SK-N-SH (cell line): ENCODE measurements around the gene FLRT3. TPM values are rescaled to one million over a fixed set of nuclear protein-coding genes. Genes with fewer than 3 reads are reported as not detected.

Source experiments
- CTCF ChIA-PET: fragments of 300-600, 350-600 bp; formaldehyde crosslinking; extraction: SDS; loops from one replicate; lab custom pipeline; 2021; lab: Yijun Ruan, JAX
- POLR2A ChIA-PET: fragments of 350-600 bp; sonication (Branson Sonifier 250); formaldehyde crosslinking; extraction: SDS; loops from one replicate; lab custom pipeline; 2020; ENCODE audit warnings: antibody characterized with exemption, inconsistent platforms; lab: Yijun Ruan, JAX
- DNase-seq: peaks from one replicate; pipeline ENCODE4 v3.0.0; 2012
- H2AFZ ChIP-seq: fragments of 200-600 bp; sonication (generic); 2 replicates; pipeline ENCODE4 v1.8.1; 2016; ENCODE audit warnings: antibody characterized with exemption, mild to moderate bottlenecking, low read depth
- H3F3A ChIP-seq: fragments of 200-600 bp; sonication (generic); replicated peaks from 2 replicates; pipeline ENCODE3; 2016; ENCODE audit warnings: antibody characterized with exemption, mild to moderate bottlenecking; ENCODE audit not compliant: insufficient read depth
- H3K27ac ChIP-seq, 2 experiments: fragments of 200-500 bp in 1 of 2; fragments of 200-600 bp in 1 of 2; sonication (Bioruptor generic) in 1 of 2; sonication (generic), shearing (Covaris generic) in 1 of 2; 2 replicates each; pipeline versions ENCODE4 v1.5.1 to v1.6.1; 2014 to 2016; ENCODE audit warnings: low read depth in 2 of 2, inconsistent platforms in 1 of 2, low read length in 1 of 2, mild to moderate bottlenecking in 1 of 2, mixed read lengths in 1 of 2
- H3K27me3 ChIP-seq: fragments of 200-600 bp; sonication (generic), shearing (Covaris generic); 2 replicates; pipeline ENCODE4 v1.6.1; 2016; ENCODE audit warnings: mixed run types; ENCODE audit not compliant: insufficient read depth
- H3K36me3 ChIP-seq, 2 experiments: fragments of 200-500 bp in 1 of 2; fragments of 200-600 bp in 1 of 2; sonication (Bioruptor generic) in 1 of 2; sonication (generic) in 1 of 2; replicated peaks in 1 of 2; 2 replicates each; pipeline versions ENCODE3 to v1.5.1; 2014 to 2016; ENCODE audit warnings: low read length in 1 of 2, mild to moderate bottlenecking in 1 of 2; ENCODE audit not compliant: insufficient read depth in 2 of 2, control insufficient read depth in 1 of 2
- H3K4me1 ChIP-seq, 2 experiments: fragments of 200-500 bp in 1 of 2; fragments of 200-600 bp in 1 of 2; sonication (Bioruptor generic) in 1 of 2; sonication (generic), shearing (Covaris generic) in 1 of 2; 2 replicates each; pipeline versions ENCODE4 v1.5.1 to v1.6.1; 2014 to 2016; ENCODE audit warnings: low read depth in 1 of 2, low read length in 1 of 2, mixed run types in 1 of 2; ENCODE audit not compliant: insufficient read depth in 2 of 2, control insufficient read depth in 1 of 2
- H3K4me2 ChIP-seq: fragments of 200-600 bp; sonication (generic), shearing (Covaris generic); 2 replicates; pipeline ENCODE4 v1.6.1; 2017; ENCODE audit warnings: mixed run types
- H3K4me3 ChIP-seq, 2 experiments: fragments of 200-500 bp in 1 of 2; fragments of 200-600 bp in 1 of 2; sonication (Bioruptor generic) in 1 of 2; sonication (generic), shearing (Covaris generic) in 1 of 2; 2 replicates each; pipeline versions ENCODE4 v1.5.1 to v1.8.1; 2014 to 2016; ENCODE audit warnings: low read depth in 2 of 2, inconsistent platforms in 1 of 2, low read length in 1 of 2, mild to moderate bottlenecking in 1 of 2, mixed read lengths in 1 of 2, moderate library complexity in 1 of 2
- H3K79me2 ChIP-seq: fragments of 200-600 bp; sonication (generic); 2 replicates; pipeline ENCODE4 v1.8.1; 2017; ENCODE audit warnings: mild to moderate bottlenecking; ENCODE audit not compliant: insufficient read depth
- H3K9ac ChIP-seq: fragments of 200-600 bp; sonication (generic); 2 replicates; pipeline ENCODE4 v1.6.1; 2017; ENCODE audit warnings: mixed run types
- H3K9me2 ChIP-seq: fragments of 200-600 bp; sonication (generic); 2 replicates; pipeline ENCODE4 v1.6.1; 2017; ENCODE audit warnings: mixed run types
- H3K9me3 ChIP-seq: fragments of 200-600 bp; sonication (generic); 2 replicates; pipeline ENCODE4 v1.6.1; 2017; ENCODE audit warnings: mixed run types, mild to moderate bottlenecking, moderate library complexity
- H4K20me1 ChIP-seq: fragments of 200-600 bp; sonication (generic); 2 replicates; pipeline ENCODE4 v1.6.1; 2017; ENCODE audit warnings: mild to moderate bottlenecking, mixed run types; ENCODE audit not compliant: insufficient read depth
- CHD2 ChIP-seq: fragments of 150-350 bp; IDR thresholded peaks from 2 replicates; pipeline ENCODE4 v1.6.1; 2018; ENCODE audit warnings: low read length; ENCODE audit not compliant: partially characterized antibody
- CTCF ChIP-seq: fragments of 200-600 bp; sonication (generic); IDR thresholded peaks from 2 replicates; pipeline ENCODE4 v1.6.1; 2017; ENCODE audit warnings: antibody characterized with exemption, mild to moderate bottlenecking, moderate library complexity
- ELF1 ChIP-seq: IDR thresholded peaks from 2 replicates; pipeline ENCODE4 v1.4.0; 2012
- EP300 ChIP-seq, 2 experiments: IDR thresholded peaks; 2 replicates each; pipeline versions ENCODE4 v1.4.0 to v1.6.1; 2012; ENCODE audit warnings: borderline replicate concordance in 1 of 2, low read depth in 1 of 2, low read length in 1 of 2
- EZH2phosphoT487 ChIP-seq: fragments of 200-600 bp; sonication (generic); IDR thresholded peaks from 2 replicates; pipeline ENCODE4 v1.6.1; 2017; ENCODE audit warnings: low read depth, mixed run types, mild to moderate bottlenecking, antibody characterized with exemption, moderate library complexity, borderline replicate concordance
- FOXJ3 ChIP-seq: sonication (generic); formaldehyde crosslinking; IDR thresholded peaks from 2 replicates; pipeline ENCODE4 v1.5.1; 2020; ENCODE audit warnings: mild to moderate bottlenecking, missing genetic modification reagents
- FOXM1 ChIP-seq: IDR thresholded peaks from 2 replicates; pipeline ENCODE4 v1.4.0; 2012; ENCODE audit warnings: low read depth, mild to moderate bottlenecking
- GABPA ChIP-seq: IDR thresholded peaks from 2 replicates; pipeline ENCODE4 v1.4.0; 2012; ENCODE audit warnings: low read depth, mild to moderate bottlenecking
- GATA2 ChIP-seq: sonication (generic); formaldehyde crosslinking; IDR thresholded peaks from 2 replicates; pipeline ENCODE4 v1.5.0; 2020; ENCODE audit warnings: mild to moderate bottlenecking, missing genetic modification reagents
- JUND ChIP-seq: IDR thresholded peaks from 2 replicates; pipeline ENCODE4 v1.4.0; 2012
- MEF2A ChIP-seq: IDR thresholded peaks from 2 replicates; pipeline ENCODE4 v1.4.0; 2012; ENCODE audit warnings: low read depth, borderline replicate concordance
- NFIC ChIP-seq: IDR thresholded peaks from 2 replicates; pipeline ENCODE4 v1.4.0; 2012; ENCODE audit warnings: borderline replicate concordance
- NRF1 ChIP-seq: IDR thresholded peaks from 2 replicates; pipeline ENCODE4 v1.6.1; 2012; ENCODE audit warnings: low read depth, mild to moderate bottlenecking, low read length
- PBX3 ChIP-seq: IDR thresholded peaks from 2 replicates; pipeline ENCODE4; 2012
- RXRA ChIP-seq: IDR thresholded peaks from 2 replicates; pipeline ENCODE4 v1.4.0; 2012; ENCODE audit warnings: low read depth, mild to moderate bottlenecking, borderline replicate concordance
- SIN3A ChIP-seq: IDR thresholded peaks from 2 replicates; pipeline ENCODE4 v1.6.1; 2012; ENCODE audit warnings: low read depth, mild to moderate bottlenecking, low read length, moderate library complexity, borderline replicate concordance
- TAF1 ChIP-seq: IDR thresholded peaks from 2 replicates; pipeline ENCODE4 v1.6.1; 2012; ENCODE audit warnings: low read depth, mild to moderate bottlenecking, low read length, moderate library complexity, borderline replicate concordance
- TEAD4 ChIP-seq: IDR thresholded peaks from 2 replicates; pipeline ENCODE4 v1.4.0; 2012; ENCODE audit warnings: mild to moderate bottlenecking, borderline replicate concordance; ENCODE audit not compliant: insufficient read depth
- USF1 ChIP-seq: IDR thresholded peaks from 2 replicates; pipeline ENCODE4 v1.4.0; 2012; ENCODE audit warnings: low read depth, borderline replicate concordance
- USF2 ChIP-seq: fragments of 150-350 bp; IDR thresholded peaks from 2 replicates; pipeline ENCODE4 v1.6.1; 2017; ENCODE audit warnings: antibody characterized with exemption, low read length, low read depth, borderline replicate concordance
- whole genome bisulfite sequencing: methylation state at CpG from one replicate; pipeline ENCODE4 v1.1.6; 2017; ENCODE audit warnings: low lambda C conversion rate; 5-methylcytosine and 5-hydroxymethylcytosine counted together
- polyA plus RNA-seq, 3 experiments: library from polyadenylated mRNA; depleted of rRNA; stranded (reverse); fragments of >200 nt; gene quantifications; 2 replicates each; pipeline ENCODE4 v1.2.3, GENCODE V29; 2012

FLRT3 gene
- polyA plus RNA-seq, 1 of the 3 experiments (the other 2 are of a cell fraction), result 1.8 TPM

- TF ChIP-seq CTCF (peak; percentile 90), FOXM1 (no peak), JUND (no peak), USF1 (no peak), SIN3A (no peak), USF2 (no peak), TAF1 (peak; percentile 96), GABPA (no peak), EP300 (IDR thresholded peaks at IDR 0.05; ENCODE audit: borderline replicate concordance in 1 of 2, low read depth in 1 of 2, low read length in 1 of 2) (no peak)
- TF ChIP-seq, all 33 proteins: peak for 13
Observed at GRCh38 chr20:14337400-14338171, at the start of gene FLRT3 (continued).

GRCh38 chr20:14386726-14387125 is 49.3 kb upstream of the FLRT3 start:
- H3K79me2 ChIP-seq, result no peaks in the 10 kb centered on the region
- DNase-seq, result no peak
- whole genome bisulfite sequencing, result 71% methylated on average over 4 of the region's 4 CpGs
- H3K27ac ChIP-seq, result no peak overlapping the region
- POLR2A ChIA-PET, result no interaction called here
- H2AFZ ChIP-seq, result no peak overlapping the region
- no peaks in the 10 kb centered on the region for H3K9me2 ChIP-seq
- CTCF ChIA-PET, result no interaction called here
- no peaks in the 10 kb centered on the region for H3K4me1 ChIP-seq
- H3K9ac ChIP-seq, result no peak overlapping the region
- H4K20me1 ChIP-seq, result no peaks in the 10 kb centered on the region
- no peaks in the 10 kb centered on the region for H3F3A ChIP-seq
- TF ChIP-seq PBX3 (no peak), MEF2A (no peak), EP300 (IDR thresholded peaks at IDR 0.05; ENCODE audit: borderline replicate concordance in 1 of 2, low read depth in 1 of 2, low read length in 1 of 2) (no peak), ELF1 (no peak), EZH2phosphoT487 (no peak), CHD2 (no peak), RXRA (no peak), FOXM1 (no peak), NRF1 (no peak), GATA2 (no peak), NFIC (no peak), FOXJ3 (CRISPR knock-in tag) (no peak), TEAD4 (no peak), CTCF (no peak), SIN3A (no peak)
- TF ChIP-seq, all 33 proteins: peak for 0
- no peaks in the 10 kb centered on the region for H3K9me3 ChIP-seq
- no peak overlapping the region for H3K4me3 ChIP-seq
- no peaks in the 10 kb centered on the region for H3K36me3 ChIP-seq
- H3K27me3 ChIP-seq, result no peaks in the 10 kb centered on the region
- no peak overlapping the region for H3K4me2 ChIP-seq
